OCI-LY7 (cell line): ENCODE results near the gene DAPK1. TPM values are rescaled to one million over a fixed set of nuclear protein-coding genes. Genes with fewer than 3 reads are reported as not detected.

Experiments used
- BruUV-seq: library from RNA; stranded (reverse); fragments of 400-500 nt; replicated peaks from 2 replicates; lab custom pipeline; 2021; lab: Mats Ljungman, UMichigan
- CTCF ChIA-PET: fragments of 300-600 bp; sonication (Branson Sonifier 250); formaldehyde crosslinking; loops from one replicate; lab custom pipeline; 2022; ENCODE audit warnings: antibody characterized with exemption; ENCODE audit not compliant: unreplicated experiment; lab: Charles Lee
- POLR2A ChIA-PET: fragments of 300-600 bp; sonication (Branson Sonifier 250); formaldehyde crosslinking; loops from one replicate; lab custom pipeline; 2022; ENCODE audit warnings: antibody characterized with exemption; lab: Charles Lee
- DNase-seq: peaks from one replicate; pipeline ENCODE4 v3.0.0-alpha.2; 2015; ENCODE audit warnings: low spot score
- H2AFZ ChIP-seq: fragments of 200-600 bp; sonication (generic), shearing (Covaris generic); 2 replicates; pipeline ENCODE4 v1.6.1; 2014; ENCODE audit warnings: mild to moderate bottlenecking, antibody characterized with exemption, low read length, moderate library complexity
- H3K27ac ChIP-seq: fragments of 200-600 bp; sonication (generic); 2 replicates; pipeline ENCODE4 v1.5.1; 2014; ENCODE audit warnings: mixed run types, low read depth, mild to moderate bottlenecking, moderate library complexity, low read length, inconsistent platforms; ENCODE audit not compliant: poor library complexity, severe bottlenecking
- H3K36me3 ChIP-seq: fragments of 200-600 bp; sonication (generic); 2 replicates; pipeline ENCODE4 v1.6.1; 2014; ENCODE audit warnings: mild to moderate bottlenecking, antibody characterized with exemption, low read length, moderate library complexity, mixed read lengths; ENCODE audit not compliant: insufficient read depth
- H3K4me1 ChIP-seq: fragments of 200-600 bp; sonication (generic); 2 replicates; pipeline ENCODE4 v1.5.1; 2014; ENCODE audit warnings: mild to moderate bottlenecking, low read length; ENCODE audit not compliant: insufficient read depth, poor library complexity, severe bottlenecking
- H3K4me2 ChIP-seq: fragments of 200-600 bp; sonication (generic); 2 replicates; pipeline ENCODE4 v1.6.1; 2014; ENCODE audit warnings: mild to moderate bottlenecking, low read length
- H3K4me3 ChIP-seq: fragments of 200-600 bp; sonication (generic); 2 replicates; pipeline ENCODE4 v1.5.1; 2014; ENCODE audit warnings: mild to moderate bottlenecking, low read depth, low read length; ENCODE audit not compliant: poor library complexity, severe bottlenecking
- H3K79me2 ChIP-seq: fragments of 200-600 bp; sonication (generic); 2 replicates; pipeline ENCODE4 v1.6.1; 2016; ENCODE audit warnings: low read depth, mild to moderate bottlenecking, low read length, moderate library complexity, mixed read lengths; ENCODE audit not compliant: insufficient read depth
- H3K9me2 ChIP-seq: fragments of 200-600 bp; sonication (generic); 2 replicates; pipeline ENCODE4 v1.6.1; 2016; ENCODE audit warnings: mild to moderate bottlenecking, low read length, mixed read lengths; ENCODE audit not compliant: insufficient read depth
- H3K9me3 ChIP-seq: fragments of 200-600 bp; sonication (generic); 2 replicates; pipeline ENCODE4 v1.6.1; 2014; ENCODE audit warnings: mild to moderate bottlenecking, mixed run types, low read length, mixed read lengths
- H4K20me1 ChIP-seq: fragments of 200-600 bp; sonication (generic); 2 replicates; pipeline ENCODE4 v1.6.1; 2014; ENCODE audit warnings: mild to moderate bottlenecking, antibody characterized with exemption, low read length, moderate library complexity, mixed read lengths; ENCODE audit not compliant: insufficient read depth
- EZH2phosphoT487 ChIP-seq: fragments of 200-600 bp; sonication (generic); IDR thresholded peaks from 2 replicates; pipeline ENCODE4 v1.6.1; 2018; ENCODE audit warnings: low read depth, borderline replicate concordance, mild to moderate bottlenecking, mixed run types, antibody characterized with exemption, low read length, moderate library complexity, mixed read lengths
- intact Hi-C: fragments of 100-400 bp; cut with micrococcal nuclease; formaldehyde crosslinking; loops from one replicate; pipeline ENCODE4 v1.10.0; 2022; ENCODE audit not compliant: unreplicated experiment
- total RNA-seq, 2 experiments: library from RNA; depleted of rRNA in 1 of 2; stranded (reverse); fragments of >200 nt in 1 of 2; shearing (Covaris generic) in 1 of 2; gene quantifications; 2 replicates each; pipeline ENCODE4 v1.2.3, GENCODE V29; 2014 to 2022
- TF ChIP-seq, protein P1 (sequence below): fragments of 200-600 bp; sonication (generic); conservative IDR thresholded peaks from 2 replicates; pipeline ENCODE4 v1.5.1; 2014; ENCODE audit warnings: mild to moderate bottlenecking, antibody characterized with exemption, low read length, moderate library complexity, mixed read lengths

The DAPK1 gene
- total RNA-seq, 2 experiments from 2014 or later = 0.25 to 3.5 TPM

DNA sequence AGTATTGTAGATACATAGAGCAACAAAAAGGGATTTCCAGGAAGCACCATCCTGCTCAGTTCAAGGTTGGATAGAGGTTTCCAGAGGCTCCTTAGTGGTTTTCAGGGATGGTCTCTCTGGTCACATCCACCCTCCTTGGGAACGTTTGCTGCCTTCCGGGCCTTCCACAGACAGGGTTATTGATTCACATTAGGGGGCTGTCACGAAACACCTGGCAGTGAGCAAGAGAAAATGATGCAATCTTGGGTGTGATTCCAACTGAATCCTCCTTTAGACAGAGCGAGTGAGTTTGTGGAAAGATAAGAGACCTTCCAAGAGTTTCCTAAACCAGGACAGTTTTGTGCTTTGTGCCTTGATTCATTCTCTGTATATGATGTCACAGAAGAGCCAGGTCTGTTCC lies 184.4 kb downstream of the DAPK1 start:
- no peaks in the 10 kb centered on the region for H3K9me2 ChIP-seq
- ChIA-PET POLR2A (interaction anchor here (0.7 kb wide), 1 partner anchor 325 kb away, joined by 3 read pairs; no protein-coding TSS in a partner anchor), CTCF (no interaction called here)
- H3K4me1 ChIP-seq = no peaks in the 10 kb centered on the region
- no peak overlapping the region for H3K27ac ChIP-seq
- no peak for DNase-seq
- H3K4me3 ChIP-seq = no peak overlapping the region
- BruUV-seq = no TSS peak
- no peaks in the 10 kb centered on the region for H4K20me1 ChIP-seq
- no peak overlapping the region for H3K4me2 ChIP-seq
- TF ChIP-seq, protein P1, sequence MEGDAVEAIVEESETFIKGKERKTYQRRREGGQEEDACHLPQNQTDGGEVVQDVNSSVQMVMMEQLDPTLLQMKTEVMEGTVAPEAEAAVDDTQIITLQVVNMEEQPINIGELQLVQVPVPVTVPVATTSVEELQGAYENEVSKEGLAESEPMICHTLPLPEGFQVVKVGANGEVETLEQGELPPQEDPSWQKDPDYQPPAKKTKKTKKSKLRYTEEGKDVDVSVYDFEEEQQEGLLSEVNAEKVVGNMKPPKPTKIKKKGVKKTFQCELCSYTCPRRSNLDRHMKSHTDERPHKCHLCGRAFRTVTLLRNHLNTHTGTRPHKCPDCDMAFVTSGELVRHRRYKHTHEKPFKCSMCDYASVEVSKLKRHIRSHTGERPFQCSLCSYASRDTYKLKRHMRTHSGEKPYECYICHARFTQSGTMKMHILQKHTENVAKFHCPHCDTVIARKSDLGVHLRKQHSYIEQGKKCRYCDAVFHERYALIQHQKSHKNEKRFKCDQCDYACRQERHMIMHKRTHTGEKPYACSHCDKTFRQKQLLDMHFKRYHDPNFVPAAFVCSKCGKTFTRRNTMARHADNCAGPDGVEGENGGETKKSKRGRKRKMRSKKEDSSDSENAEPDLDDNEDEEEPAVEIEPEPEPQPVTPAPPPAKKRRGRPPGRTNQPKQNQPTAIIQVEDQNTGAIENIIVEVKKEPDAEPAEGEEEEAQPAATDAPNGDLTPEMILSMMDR = no peak
- TF ChIP-seq EZH2phosphoT487 = no peak
- no peaks in the 10 kb centered on the region for H3K9me3 ChIP-seq
- H3K79me2 ChIP-seq = no peaks in the 10 kb centered on the region
- intact Hi-C loops = no loop called here
- no peaks in the 10 kb centered on the region for H3K36me3 ChIP-seq
- H2AFZ ChIP-seq = no peak overlapping the region

- Histone ChIP-seq H4K20me1 (no peaks in the 10 kb centered on the region), H3K4me2 (no peak overlapping the region), H3K36me3 (no peaks in the 10 kb centered on the region), H2AFZ (no peak overlapping the region), H3K9me3 (no peaks in the 10 kb centered on the region), H3K9me2 (no peaks in the 10 kb centered on the region), H3K4me1 (no peaks in the 10 kb centered on the region), H3K4me3 (no peak overlapping the region), H3K79me2 (no peaks in the 10 kb centered on the region), H3K27ac (no peak overlapping the region)
- no peak for DNase-seq
- TF ChIP-seq EZH2phosphoT487 = no peak
- TF ChIP-seq, protein P1 = no peak
- intact Hi-C loops = no loop called here
- POLR2A ChIA-PET = interaction anchor here (0.7 kb wide), 1 partner anchor 325 kb away, joined by 3 read pairs; no protein-coding TSS in a partner anchor
- no TSS peak for BruUV-seq
- CTCF ChIA-PET = no interaction called here
Measured at GRCh38 chr9:87682618-87683017, 185.0 kb downstream of the DAPK1 start.

DNA sequence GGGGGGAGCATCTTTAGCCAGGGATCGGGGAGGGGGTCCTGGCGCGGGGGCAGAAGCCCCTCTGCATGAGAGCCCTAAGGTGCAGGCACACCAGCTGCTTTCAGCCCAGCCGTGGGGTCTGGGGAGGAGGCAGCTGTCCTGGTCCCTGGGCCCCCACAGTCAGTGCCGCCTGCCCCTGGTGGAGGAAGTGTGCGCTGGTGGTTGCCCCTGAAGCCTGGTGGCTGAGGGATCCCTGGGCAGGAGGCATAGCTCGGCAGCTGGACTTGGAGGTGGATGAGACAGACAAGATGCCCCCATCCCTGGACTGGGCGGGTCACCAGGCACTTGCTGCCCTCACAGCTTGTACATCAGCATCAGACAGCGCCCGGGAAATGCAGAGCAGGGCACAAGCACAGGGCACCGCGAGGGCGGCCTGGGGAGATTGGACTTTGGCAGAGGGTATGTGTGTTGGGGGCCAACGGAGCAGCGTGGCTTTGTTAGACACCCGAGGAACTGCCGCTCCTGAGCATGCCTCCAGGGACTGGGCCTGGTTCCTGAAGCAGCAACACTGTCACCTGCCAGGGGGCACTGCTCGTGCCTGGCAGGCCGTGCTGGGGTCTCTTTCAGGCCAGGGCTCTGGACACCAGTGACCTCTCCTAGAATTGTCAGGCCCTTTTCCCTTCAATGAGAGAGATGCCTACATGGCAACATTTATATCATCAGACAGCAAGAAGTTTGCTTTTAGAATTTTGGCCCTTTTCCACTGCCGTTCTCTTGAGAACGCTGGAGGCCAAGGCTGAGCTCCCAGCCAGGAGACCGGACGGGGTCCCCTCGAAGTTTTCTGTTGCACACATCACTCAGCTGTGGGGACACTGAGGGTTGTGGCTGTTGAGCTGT lies 186.3 kb downstream of the DAPK1 start:
- TF ChIP-seq EZH2phosphoT487 = no peak
- TF ChIP-seq, protein P1 = no peak
- no peak overlapping the region for H2AFZ ChIP-seq
- H3K79me2 ChIP-seq = no peaks in the 10 kb centered on the region
- intact Hi-C loops = no loop called here
- no peak overlapping the region for H3K27ac ChIP-seq
- DNase-seq = no peak
- CTCF ChIA-PET = no interaction called here
- H3K4me1 ChIP-seq = no peaks in the 10 kb centered on the region
- H3K9me2 ChIP-seq = no peaks in the 10 kb centered on the region
- POLR2A ChIA-PET = no interaction called here
- H3K36me3 ChIP-seq = no peaks in the 10 kb centered on the region
- H3K9me3 ChIP-seq = no peaks in the 10 kb centered on the region
- H4K20me1 ChIP-seq = no peaks in the 10 kb centered on the region
- no peak overlapping the region for H3K4me2 ChIP-seq
- H3K4me3 ChIP-seq = no peak overlapping the region
- BruUV-seq = no TSS peak
